Central memory CD8-positive, alpha-beta T cell (primary cell): Measurements from ENCODE around the gene KCNA5.

ENCODE experiments used
- ATAC-seq: fragments of 150-1000 bp; cut with Tn5 transposase; replicated peaks from 2 replicates; pipeline ENCODE4 v1.10.0; 2022; ENCODE audit warnings: mild to moderate bottlenecking, moderate FRiP score, moderate number of reproducible peaks; ENCODE audit not compliant: poor library complexity, severe bottlenecking; ENCODE audit errors: extremely low read depth
- DNase-seq, 2 donors: peaks; one replicate each; pipeline ENCODE4 v3.0.0; 2021; ENCODE audit warnings: low spot score in 2 of 2
- H3K27ac Mint-ChIP-seq: one replicate; pipeline ENCODE4 v1.8.0; 2022; ENCODE audit warnings: low read depth, mild to moderate bottlenecking, moderate library complexity, mixed read lengths
- H3K27me3 Mint-ChIP-seq: one replicate; pipeline ENCODE4 v1.8.0; 2022; ENCODE audit warnings: mixed read lengths
- H3K36me3 Mint-ChIP-seq: one replicate; pipeline ENCODE4 v1.8.0; 2022; ENCODE audit warnings: mild to moderate bottlenecking, moderate library complexity, mixed read lengths; ENCODE audit not compliant: insufficient read depth
- H3K4me1 Mint-ChIP-seq: one replicate; pipeline ENCODE4 v1.8.0; 2022; ENCODE audit warnings: mixed read lengths
- H3K4me3 Mint-ChIP-seq: one replicate; pipeline ENCODE4 v1.8.0; 2022; ENCODE audit warnings: mild to moderate bottlenecking, moderate library complexity, mixed read lengths
- H3K9me3 Mint-ChIP-seq: one replicate; pipeline ENCODE4 v1.8.0; 2022; ENCODE audit warnings: mixed read lengths

The KCNA5 gene

GRCh38 chr12:5032821-5033220 is 10.9 kb upstream of the KCNA5 start:
- Mint-ChIP-seq H3K27ac (no peak overlapping the region), H3K9me3 (no peaks in the 10 kb centered on the region), H3K4me1 (no peaks in the 10 kb centered on the region), H3K27me3 (peaks cover 48% of the 10 kb centered on the region), H3K36me3 (peaks cover 3% of the 10 kb centered on the region), H3K4me3 (no peak overlapping the region)
- no peak for DNase-seq
- no peak for ATAC-seq

DNA sequence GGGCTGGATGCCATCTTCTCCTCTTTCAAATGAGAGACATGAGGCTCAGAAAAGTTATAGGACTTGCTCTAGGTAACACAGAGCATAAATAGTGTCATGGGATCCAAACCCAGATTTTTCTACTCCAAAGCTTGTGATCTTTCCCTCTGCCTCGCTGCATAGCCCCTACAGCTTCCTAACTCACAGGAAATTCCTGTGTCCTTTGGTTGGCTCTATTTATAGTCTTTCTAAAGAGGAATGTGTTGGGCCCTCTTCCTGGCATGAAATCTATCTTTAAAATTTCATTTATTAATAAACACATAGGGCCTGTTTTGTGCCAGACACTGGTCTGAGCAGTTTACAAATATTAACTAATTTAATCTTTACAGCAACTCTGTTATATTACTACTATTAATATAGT is 9.8 kb upstream of the KCNA5 start:
- no peak for ATAC-seq
- Mint-ChIP-seq H3K36me3 (peaks cover 3% of the 10 kb centered on the region), H3K4me1 (no peaks in the 10 kb centered on the region), H3K27ac (no peak overlapping the region), H3K9me3 (no peaks in the 10 kb centered on the region), H3K4me3 (no peak overlapping the region), H3K27me3 (peaks cover 54% of the 10 kb centered on the region)
- no peak for DNase-seq

GRCh38 chr12:5034603-5035002 is 9.1 kb upstream of the KCNA5 start:
- no peaks in the 10 kb centered on the region for H3K9me3 Mint-ChIP-seq
- ATAC-seq (no peak), DNase-seq (no peak)
- peaks cover 3% of the 10 kb centered on the region for H3K36me3 Mint-ChIP-seq
- peaks cover 54% of the 10 kb centered on the region for H3K27me3 Mint-ChIP-seq
- no peak overlapping the region for H3K4me3 Mint-ChIP-seq
- H3K4me1 Mint-ChIP-seq = no peaks in the 10 kb centered on the region
- no peak overlapping the region for H3K27ac Mint-ChIP-seq

DNA sequence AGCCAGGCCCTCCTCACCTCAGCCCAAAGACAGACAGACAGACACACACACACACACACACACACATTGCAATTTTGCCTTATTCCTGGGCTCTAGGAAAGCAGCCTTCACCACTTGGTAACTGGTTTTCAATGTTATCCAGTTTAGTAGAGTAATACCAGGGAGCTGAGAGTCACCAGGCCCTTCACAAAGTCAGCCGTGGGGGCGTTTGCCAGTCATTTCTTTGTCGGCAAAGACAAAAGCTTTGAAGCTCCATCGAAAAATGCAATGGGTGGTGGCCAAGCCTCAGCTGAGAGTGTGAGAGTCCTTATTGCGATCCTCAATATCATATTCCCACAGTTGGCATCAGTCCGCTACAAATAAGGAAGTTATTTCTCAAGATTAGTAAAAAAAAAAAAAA is 8.1 kb upstream of the KCNA5 start:
- no peaks in the 10 kb centered on the region for H3K4me1 Mint-ChIP-seq
- H3K9me3 Mint-ChIP-seq = no peaks in the 10 kb centered on the region
- no peak for ATAC-seq
- H3K27me3 Mint-ChIP-seq = peaks cover 54% of the 10 kb centered on the region
- no peak overlapping the region for H3K4me3 Mint-ChIP-seq
- no peak for DNase-seq
- no peak overlapping the region for H3K27ac Mint-ChIP-seq
- H3K36me3 Mint-ChIP-seq = peaks cover 3% of the 10 kb centered on the region

- Mint-ChIP-seq H3K4me1 (no peaks in the 10 kb centered on the region), H3K4me3 (no peak overlapping the region), H3K36me3 (peaks cover 3% of the 10 kb centered on the region), H3K27ac (no peak overlapping the region), H3K9me3 (no peaks in the 10 kb centered on the region), H3K27me3 (peaks cover 55% of the 10 kb centered on the region)
- no peak for ATAC-seq
- DNase-seq = no peak
Observed at GRCh38 chr12:5036031-5036430, 7.6 kb upstream of the KCNA5 start.

- ATAC-seq = no peak
- peaks cover 71% of the 10 kb centered on the region for H3K27me3 Mint-ChIP-seq
- no peaks in the 10 kb centered on the region for H3K9me3 Mint-ChIP-seq
- H3K36me3 Mint-ChIP-seq = peaks cover 3% of the 10 kb centered on the region
- H3K27ac Mint-ChIP-seq = no peak overlapping the region
- no peak for DNase-seq
- H3K4me1 Mint-ChIP-seq = no peaks in the 10 kb centered on the region
- H3K4me3 Mint-ChIP-seq = no peak overlapping the region
Observed at GRCh38 chr12:5037795-5038357, 5.8 kb upstream of the KCNA5 start.

- H3K27ac Mint-ChIP-seq = no peak overlapping the region
- H3K4me1 Mint-ChIP-seq = no peaks in the 10 kb centered on the region
- peaks cover 72% of the 10 kb centered on the region for H3K27me3 Mint-ChIP-seq
- no peaks in the 10 kb centered on the region for H3K9me3 Mint-ChIP-seq
- DNase-seq (no peak), ATAC-seq (no peak)
- peaks cover 3% of the 10 kb centered on the region for H3K36me3 Mint-ChIP-seq
- H3K4me3 Mint-ChIP-seq = no peak overlapping the region
Observed at GRCh38 chr12:5038781-5039311, 4.8 kb upstream of the KCNA5 start.

- Mint-ChIP-seq H3K4me3 (no peak overlapping the region), H3K36me3 (peaks cover 3% of the 10 kb centered on the region), H3K9me3 (no peaks in the 10 kb centered on the region), H3K4me1 (no peaks in the 10 kb centered on the region), H3K27ac (no peak overlapping the region), H3K27me3 (peaks cover 72% of the 10 kb centered on the region)
- DNase-seq (no peak), ATAC-seq (no peak)
Observed at GRCh38 chr12:5039815-5040214, 3.9 kb upstream of the KCNA5 start.

DNA sequence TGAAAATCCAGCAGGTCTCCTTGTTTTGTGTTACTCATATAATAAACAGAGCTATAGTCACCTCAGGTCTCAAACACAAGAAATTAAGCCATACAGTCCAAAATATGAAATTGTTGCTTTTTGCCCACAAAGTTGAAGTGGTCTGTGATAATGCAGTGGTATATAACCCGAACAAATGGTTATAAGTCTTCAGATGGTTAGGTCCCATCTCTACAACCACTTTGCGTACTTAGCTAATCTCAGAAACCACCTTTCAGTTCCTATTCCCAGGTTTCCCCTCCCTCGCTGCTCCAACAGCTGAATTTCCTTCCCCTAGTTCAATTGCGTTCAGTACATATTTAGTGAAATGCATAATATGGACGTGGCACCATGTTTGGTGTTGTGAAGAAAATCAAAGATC is 3.3 kb upstream of the KCNA5 start:
- H3K27me3 Mint-ChIP-seq = peaks cover 76% of the 10 kb centered on the region
- no peaks in the 10 kb centered on the region for H3K4me1 Mint-ChIP-seq
- ATAC-seq (no peak), DNase-seq (no peak)
- H3K27ac Mint-ChIP-seq = no peak overlapping the region
- H3K36me3 Mint-ChIP-seq = peaks cover 3% of the 10 kb centered on the region
- no peak overlapping the region for H3K4me3 Mint-ChIP-seq
- H3K9me3 Mint-ChIP-seq = no peaks in the 10 kb centered on the region

DNA sequence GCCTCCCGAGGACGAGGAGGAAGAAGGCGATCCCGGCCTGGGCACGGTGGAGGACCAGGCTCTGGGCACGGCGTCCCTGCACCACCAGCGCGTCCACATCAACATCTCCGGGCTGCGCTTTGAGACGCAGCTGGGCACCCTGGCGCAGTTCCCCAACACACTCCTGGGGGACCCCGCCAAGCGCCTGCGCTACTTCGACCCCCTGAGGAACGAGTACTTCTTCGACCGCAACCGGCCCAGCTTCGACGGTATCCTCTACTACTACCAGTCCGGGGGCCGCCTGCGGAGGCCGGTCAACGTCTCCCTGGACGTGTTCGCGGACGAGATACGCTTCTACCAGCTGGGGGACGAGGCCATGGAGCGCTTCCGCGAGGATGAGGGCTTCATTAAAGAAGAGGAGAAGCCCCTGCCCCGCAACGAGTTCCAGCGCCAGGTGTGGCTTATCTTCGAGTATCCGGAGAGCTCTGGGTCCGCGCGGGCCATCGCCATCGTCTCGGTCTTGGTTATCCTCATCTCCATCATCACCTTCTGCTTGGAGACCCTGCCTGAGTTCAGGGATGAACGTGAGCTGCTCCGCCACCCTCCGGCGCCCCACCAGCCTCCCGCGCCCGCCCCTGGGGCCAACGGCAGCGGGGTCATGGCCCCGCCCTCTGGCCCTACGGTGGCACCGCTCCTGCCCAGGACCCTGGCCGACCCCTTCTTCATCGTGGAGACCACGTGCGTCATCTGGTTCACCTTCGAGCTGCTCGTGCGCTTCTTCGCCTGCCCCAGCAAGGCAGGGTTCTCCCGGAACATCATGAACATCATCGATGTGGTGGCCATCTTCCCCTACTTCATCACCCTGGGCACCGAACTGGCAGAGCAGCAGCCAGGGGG is 979 bp downstream of the KCNA5 start:
- ATAC-seq = no peak
- no peak overlapping the region for H3K27ac Mint-ChIP-seq
- DNase-seq = no peak
- no peaks in the 10 kb centered on the region for H3K4me1 Mint-ChIP-seq
- H3K36me3 Mint-ChIP-seq = no peaks in the 10 kb centered on the region
- H3K9me3 Mint-ChIP-seq = no peaks in the 10 kb centered on the region
- H3K4me3 Mint-ChIP-seq = no peak overlapping the region
- peaks cover 58% of the 10 kb centered on the region for H3K27me3 Mint-ChIP-seq

DNA sequence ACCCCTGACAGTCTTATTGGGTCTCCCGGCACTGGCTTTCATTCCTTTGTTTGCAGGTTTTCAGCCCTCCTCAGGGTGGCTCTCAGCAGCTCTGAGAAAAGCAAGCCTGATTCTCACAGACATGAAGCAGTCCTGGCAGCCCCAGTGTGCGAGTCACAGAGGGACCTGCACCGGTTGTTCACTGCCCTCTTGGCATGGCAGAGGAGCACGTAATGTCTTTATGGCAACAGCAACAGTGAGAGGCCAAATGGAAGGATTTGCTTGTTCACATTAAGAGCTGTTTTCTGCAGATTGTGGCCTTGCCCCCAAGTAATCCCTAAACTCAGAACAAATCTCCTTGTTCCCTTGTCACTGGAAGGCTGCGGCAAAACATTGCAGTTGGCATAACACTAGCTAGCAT is 3.4 kb downstream of the KCNA5 start:
- H3K27me3 Mint-ChIP-seq = peaks cover 46% of the 10 kb centered on the region
- no peaks in the 10 kb centered on the region for H3K4me1 Mint-ChIP-seq
- no peak for DNase-seq
- H3K9me3 Mint-ChIP-seq = no peaks in the 10 kb centered on the region
- ATAC-seq = no peak
- no peaks in the 10 kb centered on the region for H3K36me3 Mint-ChIP-seq
- no peak overlapping the region for H3K4me3 Mint-ChIP-seq
- no peak overlapping the region for H3K27ac Mint-ChIP-seq

DNA sequence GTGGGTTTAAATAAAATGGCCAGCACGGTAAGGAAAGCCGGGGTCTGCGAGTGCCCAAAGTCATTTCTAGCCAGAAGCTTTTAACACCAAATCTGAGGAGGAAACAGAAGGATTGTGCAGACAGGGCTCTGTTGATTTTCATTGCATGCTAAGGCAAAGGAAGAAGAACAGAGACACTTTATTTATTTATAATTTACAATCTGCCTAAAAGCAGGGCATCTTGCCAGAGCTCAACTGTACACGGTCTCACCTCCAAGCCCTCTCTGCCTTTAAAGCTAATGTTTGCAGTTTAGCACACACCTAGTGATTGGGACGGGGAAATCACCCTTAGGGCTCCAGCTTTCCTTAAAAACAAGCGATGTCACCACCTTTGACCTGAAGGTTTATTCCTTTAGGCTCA is 4.0 kb downstream of the KCNA5 start:
- DNase-seq (no peak), ATAC-seq (no peak)
- Mint-ChIP-seq H3K27me3 (peaks cover 43% of the 10 kb centered on the region), H3K4me3 (no peak overlapping the region), H3K4me1 (no peaks in the 10 kb centered on the region), H3K27ac (no peak overlapping the region), H3K9me3 (no peaks in the 10 kb centered on the region), H3K36me3 (no peaks in the 10 kb centered on the region)

- Mint-ChIP-seq H3K4me3 (no peak overlapping the region), H3K36me3 (no peaks in the 10 kb centered on the region), H3K27ac (no peak overlapping the region), H3K4me1 (no peaks in the 10 kb centered on the region), H3K9me3 (no peaks in the 10 kb centered on the region), H3K27me3 (peaks cover 46% of the 10 kb centered on the region)
- DNase-seq (no peak), ATAC-seq (no peak)
Observed at GRCh38 chr12:5050542-5050941, 6.9 kb downstream of the KCNA5 start.
